ENCODE results near the gene ST7.
"Not testable (repeated sequence)": the region's sequence is repeated elsewhere in the genome, so short reads cannot be mapped to it uniquely, and the experiment has no call there.

ST7 gene, protein sequence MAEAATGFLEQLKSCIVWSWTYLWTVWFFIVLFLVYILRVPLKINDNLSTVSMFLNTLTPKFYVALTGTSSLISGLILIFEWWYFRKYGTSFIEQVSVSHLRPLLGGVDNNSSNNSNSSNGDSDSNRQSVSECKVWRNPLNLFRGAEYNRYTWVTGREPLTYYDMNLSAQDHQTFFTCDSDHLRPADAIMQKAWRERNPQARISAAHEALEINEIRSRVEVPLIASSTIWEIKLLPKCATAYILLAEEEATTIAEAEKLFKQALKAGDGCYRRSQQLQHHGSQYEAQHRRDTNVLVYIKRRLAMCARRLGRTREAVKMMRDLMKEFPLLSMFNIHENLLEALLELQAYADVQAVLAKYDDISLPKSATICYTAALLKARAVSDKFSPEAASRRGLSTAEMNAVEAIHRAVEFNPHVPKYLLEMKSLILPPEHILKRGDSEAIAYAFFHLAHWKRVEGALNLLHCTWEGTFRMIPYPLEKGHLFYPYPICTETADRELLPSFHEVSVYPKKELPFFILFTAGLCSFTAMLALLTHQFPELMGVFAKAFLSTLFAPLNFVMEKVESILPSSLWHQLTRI

DNA sequence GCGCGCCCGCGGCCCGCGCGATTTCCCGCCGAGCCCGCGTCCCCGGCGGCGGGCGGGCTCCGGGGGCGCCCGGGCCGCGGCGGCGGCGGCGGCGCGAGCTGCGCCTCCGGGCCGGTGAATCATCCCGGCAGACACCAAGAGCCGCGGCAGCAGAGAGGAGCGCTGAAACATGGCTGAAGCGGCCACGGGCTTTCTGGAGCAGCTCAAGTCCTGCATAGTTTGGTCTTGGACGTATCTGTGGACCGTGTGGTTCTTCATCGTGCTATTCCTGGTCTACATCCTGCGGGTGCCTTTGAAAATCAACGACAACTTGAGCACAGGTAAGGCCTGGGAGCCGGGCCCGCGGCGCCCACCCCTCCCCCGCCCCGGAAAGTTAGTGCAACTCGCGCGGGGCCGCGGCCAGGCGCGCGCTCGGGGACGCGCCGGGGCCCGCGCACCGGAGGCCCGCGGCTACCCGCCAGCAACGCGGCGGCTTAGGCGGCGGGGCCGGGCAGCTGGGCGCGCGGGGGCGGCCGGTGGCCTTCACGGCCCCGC lies at the start of gene ST7:
Gene ST7, plus strand, starts transcription at position 130 of the 534 bp plus-strand sequence. Its CDS starts 40 bp downstream, at position 170.
- peak; percentile 63 to 86 for DNase-seq

DNA sequence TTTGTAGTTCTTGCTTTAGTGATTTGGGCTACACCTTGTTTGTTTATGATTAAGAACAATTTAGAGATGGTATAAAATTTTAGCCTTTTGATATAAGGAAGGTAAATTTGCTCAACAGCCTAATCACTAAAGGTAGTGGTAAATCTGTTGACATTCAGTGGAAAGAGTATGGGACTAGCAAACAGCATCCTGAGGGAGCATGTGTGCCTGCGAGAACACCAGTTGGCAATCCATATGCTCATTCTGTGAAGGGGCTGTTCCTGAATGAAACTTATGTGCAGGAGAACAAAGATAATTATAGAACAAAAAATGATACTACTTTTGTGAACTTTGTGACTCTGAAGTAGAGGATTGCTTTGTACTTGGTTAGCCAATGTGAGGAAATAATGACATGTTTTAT lies 46.9 kb upstream of the ST7 start:
- DNase-seq: no peak

DNA sequence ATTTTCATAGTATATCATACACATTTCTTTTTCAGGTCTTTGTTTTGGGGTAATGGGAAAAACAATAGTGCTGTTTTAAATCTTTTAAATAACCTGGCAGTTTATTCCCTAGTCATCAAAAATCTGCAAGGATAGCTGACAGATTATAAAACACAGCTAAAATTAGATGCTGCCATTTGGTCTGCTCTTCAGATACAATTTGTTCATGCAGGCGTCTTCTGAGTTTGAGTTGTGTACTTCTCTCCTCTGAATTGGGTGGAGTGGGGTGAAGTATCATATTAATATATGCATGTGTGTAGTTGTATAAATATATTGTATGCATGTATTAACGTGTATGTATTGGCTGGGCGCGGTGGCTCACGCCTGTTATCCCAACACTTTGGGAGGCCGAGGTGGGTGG lies 42.9 kb upstream of the ST7 start:
- DNase-seq: no peak

DNA sequence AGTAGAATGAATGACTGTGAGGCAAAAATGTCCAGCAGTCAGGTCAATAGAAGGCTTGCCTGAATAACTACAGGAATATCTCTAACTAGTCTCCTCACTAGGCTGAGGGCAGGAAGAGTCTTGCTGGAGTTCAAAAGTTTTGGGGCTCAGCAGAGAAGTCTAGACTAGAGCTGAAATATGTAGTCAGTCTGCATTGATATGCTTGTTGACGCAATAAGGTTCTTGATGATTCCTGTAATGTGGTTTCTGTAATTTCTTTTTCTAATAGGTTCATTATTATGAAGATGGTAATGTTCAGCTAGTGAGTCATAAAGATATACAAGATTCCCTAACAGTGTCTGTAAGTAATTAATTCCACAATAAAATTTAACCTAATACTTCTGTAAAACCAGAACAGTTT lies 41.5 kb upstream of the ST7 start:
- no peak for DNase-seq

DNA sequence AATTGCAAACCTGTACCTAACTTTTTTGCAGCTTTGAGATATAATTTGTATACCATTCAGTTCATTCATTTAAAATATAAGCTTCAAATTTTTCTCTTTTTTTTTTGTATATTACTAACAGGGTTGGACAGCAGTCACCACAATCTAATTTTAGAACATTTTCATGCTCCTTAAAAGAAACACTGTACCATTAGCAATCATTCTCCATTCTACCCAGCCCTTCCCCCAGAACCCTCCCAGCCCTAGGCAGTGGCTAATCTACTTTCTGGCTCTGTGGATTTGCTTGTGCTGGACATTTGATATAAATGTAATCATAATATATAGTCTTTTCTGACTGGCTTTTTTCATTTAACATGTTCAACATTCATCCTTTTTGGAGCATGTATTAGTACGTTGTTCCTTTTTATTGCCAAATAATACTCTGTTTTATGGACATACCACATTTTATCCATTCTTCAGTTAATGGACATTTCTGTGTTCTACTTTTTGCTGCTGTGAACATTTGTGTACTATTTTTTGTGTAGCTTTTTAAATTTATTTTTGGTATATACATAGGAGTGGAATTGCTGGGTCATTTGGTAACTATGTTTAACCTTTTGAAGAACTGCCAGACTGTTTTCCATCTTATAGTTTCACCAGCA lies 40.9 kb upstream of the ST7 start:
- DNase-seq: no peak

DNA sequence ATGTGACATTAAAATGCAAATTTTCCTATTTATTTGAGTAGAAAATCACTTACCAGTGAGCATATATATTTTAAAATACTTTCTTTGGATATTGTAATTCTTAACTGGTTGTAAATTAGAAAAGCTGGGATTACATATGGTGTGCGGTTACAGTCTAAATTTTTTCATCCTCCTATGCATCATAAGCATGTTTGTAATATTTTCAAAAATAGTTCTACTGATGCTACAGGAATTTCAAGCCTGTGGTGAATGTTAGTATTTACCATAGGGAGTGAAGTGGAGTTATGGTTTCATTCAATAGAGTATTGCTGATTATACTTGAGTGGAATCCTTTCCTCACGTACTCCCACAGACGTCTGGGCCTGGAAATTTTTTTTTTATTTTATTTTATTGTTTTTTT lies 34.6 kb upstream of the ST7 start:
- no peak for DNase-seq

DNA sequence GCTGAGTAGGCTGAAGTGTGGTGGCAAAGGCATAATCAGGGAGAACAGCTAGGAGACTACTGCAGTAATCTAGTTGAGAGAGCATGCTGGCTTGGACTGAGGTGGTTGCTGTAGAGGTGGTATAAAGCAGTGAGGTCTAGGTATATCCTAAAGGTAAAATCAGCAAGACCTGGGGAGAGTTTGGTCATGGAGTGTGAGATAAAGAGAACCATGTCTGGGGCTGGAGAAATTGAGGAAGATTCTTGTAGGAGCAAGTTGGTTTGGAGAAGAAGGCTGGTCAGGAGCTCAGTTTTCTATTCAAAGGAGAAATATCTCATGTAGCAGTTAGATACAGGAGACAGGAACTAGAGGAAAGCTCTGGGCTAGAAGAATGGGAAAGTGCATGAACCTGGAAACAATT lies 32.9 kb upstream of the ST7 start:
- DNase-seq: no peak

DNA sequence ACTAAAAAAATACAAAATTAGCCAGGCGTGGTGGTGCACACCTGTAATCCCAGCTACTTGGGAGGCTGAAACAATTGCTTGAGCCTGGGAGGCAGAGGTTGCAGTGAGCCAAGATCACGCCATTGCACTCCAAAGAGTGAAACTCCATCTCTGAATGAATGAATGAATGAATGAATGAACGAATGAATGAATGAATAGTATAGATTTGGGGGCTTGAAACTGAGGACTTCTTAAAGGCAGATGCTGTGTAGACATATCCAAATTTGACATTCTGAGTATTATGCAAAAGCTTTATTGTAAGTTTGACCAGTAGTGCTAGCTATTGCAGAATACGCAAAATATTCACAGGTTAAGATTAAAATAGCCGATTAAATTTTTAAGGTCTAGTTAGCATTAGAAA lies 30.8 kb upstream of the ST7 start:
- no peak for DNase-seq

DNA sequence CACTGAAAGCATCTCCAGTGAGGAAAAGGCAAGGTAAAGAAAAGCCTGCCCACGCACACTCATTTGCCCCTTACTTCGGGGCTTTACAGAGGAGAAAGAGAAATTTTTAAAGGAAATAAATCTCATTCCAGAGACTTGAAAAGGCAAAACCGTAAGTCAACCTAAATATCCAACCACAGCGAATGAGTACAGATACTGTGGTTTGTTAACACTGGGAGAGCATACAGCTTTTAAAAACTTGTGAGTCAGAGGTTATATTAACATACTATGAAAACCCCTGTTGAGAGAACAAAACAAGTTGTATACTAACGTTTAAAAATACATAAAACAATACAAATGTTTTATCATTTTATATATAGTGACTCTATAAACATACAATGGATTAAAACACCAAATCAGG lies 28.6 kb upstream of the ST7 start:
- no peak for DNase-seq

DNA sequence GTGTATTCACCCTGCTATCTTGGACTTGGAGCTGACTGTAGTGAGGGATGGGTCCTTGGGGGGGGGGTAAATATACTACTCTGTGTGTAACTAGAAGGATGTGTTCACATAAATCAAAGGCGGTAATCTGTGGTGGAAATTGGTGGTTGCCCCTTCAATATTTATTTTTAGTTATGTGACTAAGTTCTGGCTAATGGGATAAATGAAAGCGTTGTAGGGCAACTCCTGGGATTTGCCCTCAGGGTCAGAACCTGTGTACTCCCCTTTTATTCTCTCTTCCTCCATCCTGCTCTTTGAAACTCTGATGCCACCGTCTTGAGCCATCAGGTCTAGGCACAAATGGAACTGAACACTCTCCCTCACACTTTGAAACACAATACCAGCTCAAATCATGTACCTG lies 24.3 kb upstream of the ST7 start:
- no peak for DNase-seq

DNA sequence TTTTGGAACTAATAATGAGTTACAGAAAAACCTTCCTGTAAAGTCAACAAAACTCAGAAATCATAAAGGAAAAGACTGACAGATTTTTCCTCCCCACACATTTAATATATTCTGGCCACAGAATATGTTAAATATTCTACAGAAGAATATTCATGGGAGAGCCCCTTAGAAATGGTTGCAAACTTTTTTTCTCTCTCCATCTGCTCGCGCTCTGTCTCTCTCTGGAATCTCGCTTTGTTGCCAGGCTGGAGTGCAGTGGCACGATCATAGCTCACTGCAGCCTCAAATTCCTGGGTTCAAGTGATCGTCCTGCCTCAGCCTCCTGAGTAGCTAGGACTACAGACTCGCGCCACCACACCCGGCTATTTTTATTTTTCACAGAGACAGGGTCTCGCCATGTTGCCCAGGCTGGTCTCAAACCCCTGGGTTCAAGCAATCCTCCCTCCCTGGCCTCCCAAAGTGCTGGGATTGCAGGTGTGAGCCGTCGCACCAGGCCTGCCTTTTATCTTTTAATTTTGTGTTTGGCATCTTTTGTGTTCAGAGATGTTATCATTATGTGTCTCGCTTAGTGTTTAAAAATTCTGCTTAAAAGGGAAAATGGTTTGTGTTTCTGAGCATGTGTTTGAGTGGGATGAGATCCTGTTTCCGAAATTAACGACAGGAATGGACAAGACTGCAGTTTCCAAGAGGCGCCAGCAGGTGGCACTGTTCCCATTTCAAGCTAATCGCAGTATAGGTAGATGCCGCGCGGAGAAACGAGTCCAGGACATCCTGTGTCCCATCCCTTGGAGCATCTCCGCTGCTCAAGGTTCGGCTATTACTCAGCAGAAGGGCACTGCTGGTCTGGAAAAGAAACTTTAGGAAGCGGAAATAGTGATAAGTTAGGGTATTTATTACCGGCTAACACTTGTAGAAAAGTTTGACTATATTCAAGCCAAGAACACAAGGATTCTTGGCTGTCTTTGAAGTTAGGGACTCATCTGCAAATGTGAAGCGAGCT lies 23.1 kb upstream of the ST7 start:
- DNase-seq: peak; percentile 64 to 69

DNA sequence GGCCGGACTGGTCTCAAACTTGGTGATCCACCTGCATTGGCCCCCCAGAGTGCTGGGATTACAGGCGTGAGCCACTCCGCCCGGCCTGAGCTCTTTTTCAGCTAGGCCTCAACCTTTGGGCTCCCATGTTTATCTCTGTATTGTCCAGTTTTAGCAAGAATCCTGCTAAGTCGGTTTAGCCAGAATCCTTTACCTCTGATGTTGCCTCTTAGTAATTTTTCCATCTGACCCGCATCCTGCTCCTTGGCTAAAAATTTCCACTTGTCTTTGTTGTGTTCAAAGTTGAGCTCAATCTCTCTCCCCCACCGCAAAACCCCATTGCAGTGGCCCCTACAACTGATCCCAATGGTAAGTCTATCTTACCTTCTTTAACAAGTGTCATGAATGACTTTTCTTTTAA lies 20.7 kb upstream of the ST7 start:
- no peak for DNase-seq

DNA sequence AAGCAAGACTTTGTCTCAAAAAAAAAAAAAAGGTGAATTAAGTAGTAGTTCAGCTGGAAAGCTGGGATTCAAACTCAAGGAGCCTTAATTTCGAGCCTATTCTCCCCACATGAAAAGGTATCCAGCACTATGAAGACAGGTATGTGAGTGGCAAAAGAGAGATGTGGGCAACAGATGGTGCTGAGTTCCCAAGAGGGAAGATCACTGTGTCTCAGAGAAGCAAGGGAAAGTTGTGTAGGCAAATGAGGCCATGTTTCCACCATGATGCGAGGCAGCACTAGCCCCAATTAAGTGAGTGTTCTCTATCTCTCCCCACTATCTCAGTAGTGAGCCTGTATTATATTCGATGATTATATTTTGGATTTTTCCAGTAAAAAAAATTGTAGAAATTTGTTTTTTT lies 19.8 kb upstream of the ST7 start:
- no peak for DNase-seq

DNA sequence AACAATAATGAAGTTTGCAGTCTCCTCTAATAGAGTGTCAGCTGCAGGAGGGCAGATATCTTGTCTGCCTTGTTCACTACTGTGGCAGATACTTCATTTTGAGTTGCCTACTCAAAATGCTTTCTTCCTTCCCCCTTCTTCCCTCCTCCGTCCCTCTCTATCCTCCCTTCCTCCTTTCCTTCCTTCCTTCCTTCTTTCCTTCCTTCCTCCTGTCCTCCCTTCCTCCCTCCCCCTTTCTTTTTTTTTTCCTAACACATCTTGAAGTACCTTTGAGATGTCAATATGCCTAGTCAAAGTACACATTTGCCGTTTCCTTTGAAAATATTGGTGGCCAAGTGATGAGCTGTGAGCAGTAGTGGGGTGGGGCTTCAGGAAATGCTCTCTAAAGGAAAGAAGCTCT lies 18.7 kb upstream of the ST7 start:
- DNase-seq: no peak

DNA sequence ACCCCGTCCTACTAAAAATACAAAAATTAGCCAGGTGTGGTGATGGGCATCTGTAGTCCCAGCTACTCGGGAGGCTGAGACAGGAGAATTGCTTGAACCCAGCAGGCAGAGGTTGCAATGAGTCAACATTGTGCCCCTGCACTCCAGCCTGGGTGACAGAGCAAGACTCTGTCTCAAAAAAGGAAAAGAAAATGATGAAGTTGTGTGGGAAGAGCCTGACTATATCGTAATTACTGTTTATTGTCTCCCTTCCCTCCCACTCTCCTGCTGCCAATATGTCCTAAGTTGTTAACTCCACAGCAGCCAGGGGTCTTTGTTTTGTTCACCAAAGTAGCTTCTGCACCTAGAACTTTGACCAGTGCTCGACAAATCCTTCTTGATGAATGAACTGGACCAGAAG lies 16.5 kb upstream of the ST7 start:
- DNase-seq: not testable (repeated sequence)

DNA sequence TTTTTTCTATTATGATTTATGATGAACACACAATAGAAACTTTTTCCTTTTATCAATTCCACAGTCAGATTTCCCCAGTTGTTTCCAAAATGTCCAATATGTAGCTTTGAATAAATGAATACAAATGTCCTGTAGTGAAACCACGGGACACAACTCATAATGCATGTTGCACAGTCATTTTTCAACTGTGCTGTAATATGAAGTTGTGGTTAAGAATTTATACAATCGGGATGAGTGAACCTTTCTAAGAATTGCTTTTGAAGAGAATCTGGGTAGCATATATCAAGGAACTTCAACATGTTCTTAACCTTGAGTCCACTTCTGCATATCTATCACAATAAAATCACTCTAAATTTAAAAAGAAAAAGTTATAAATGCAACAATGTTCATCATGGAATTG lies 14.6 kb upstream of the ST7 start:
- DNase-seq: no peak

DNA sequence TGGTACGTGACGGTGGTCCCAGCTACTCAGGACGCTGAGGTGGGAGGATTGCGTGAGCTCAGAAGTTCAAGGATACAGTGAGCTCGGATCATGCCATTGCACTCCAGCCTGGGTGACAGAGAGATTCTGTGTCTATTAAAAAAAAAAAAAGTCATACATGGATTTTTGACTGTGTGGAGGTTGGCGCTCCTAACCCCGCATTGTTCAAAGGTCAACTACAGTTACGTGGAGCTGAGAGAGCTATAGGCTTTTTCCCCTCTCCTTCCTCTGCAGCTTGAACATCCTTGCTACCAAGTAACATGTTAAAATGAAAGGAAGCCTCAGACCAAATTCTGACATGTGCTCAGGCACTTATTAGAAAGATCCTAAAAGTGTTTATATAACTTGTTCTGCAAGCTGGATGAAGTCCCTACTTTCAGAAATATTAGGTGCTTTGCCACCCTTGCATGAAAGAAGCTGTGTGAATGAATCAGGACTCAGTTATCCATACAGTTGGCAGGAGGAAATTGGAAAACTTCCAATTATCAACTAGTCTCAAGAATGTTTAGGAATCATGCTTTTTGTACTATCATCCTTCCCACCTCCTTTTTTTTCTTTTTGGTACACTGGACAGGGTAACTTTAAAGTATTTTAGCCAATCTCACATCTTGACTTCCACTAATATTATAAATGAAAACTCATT lies 12.5 kb upstream of the ST7 start:
- no peak for DNase-seq

DNA sequence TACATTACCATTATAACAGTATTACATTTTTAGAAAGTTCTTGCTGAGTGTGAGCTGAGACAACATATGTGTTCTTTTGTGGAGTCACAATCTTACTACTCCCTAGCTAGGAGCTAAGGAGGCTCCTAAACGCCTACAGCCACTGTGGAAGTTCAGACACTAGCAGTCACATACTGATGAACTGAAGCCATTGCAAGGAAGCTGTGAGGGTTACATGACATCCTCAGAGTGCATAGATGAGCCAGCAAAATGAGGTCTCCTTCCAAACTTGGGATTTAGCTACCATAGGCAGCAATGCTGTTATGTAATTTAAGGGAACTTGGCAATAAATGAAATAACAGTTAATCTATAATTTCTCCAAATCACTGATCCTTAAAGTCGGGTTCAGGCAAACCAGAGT lies 10.8 kb upstream of the ST7 start:
- DNase-seq: no peak

DNA sequence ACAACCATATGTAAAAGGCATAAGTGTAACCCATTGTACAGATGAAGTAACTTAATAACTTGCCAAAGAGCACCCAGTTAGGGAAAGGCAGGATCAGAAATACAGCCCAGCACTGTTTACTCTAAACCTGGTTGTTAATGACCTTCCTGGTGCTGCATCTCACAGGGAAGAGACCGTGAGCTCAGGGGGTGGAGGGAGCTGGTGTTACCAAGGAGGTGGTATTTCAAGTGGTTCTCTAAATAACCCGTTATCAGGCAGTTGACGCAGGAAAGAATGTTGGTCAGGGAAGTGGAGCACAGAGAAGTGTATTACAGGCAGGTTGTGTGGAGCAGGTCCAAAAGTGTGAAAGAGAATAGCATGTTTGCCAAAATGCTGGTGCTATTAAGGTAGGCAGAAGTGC lies 4.4 kb upstream of the ST7 start:
- DNase-seq: peak in 1 of 2 experiments; percentile 23

DNA sequence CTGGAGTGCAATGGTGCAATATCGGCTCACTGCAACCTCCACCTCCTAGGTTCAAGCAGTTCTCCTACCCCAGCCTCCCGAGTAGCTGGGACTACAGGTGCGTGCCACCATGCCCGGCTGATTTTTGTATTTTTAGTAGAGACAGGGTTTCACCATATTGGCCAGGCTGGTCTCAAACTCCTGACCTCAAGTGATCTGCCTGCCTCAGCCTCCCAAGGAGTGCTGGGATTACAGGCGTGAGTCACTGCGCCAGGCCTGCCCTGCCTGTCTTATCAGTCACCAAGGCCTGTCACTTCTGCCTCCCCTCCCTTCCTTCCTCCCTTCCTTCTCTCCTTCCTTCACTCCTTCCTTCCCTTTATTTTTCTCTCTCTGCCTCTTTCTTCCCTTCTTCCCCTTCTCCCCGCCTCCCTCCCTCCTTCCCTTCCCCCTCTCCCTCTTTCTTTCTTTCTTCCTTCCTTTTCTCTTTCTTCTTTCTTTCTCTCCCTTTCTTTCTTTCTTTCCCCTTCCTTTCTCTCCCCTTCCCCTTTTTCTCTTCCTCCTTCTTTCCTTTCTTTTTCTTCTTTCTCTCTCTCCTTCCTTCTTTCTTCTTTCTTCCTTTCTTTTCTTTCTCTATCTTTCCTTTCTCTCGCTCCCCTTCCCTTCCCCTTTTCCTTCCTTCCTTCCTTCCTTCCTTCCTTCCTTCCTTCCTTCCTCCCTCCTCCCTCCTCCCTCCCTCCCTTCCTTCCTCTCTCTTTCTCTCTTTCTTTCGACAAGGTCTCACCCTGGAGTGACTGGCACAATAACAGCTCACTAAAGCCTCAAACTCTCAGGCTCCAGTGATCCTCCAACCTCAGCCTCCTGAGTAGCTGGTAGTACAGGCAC lies 3.1 kb upstream of the ST7 start:
- no peak for DNase-seq

DNA sequence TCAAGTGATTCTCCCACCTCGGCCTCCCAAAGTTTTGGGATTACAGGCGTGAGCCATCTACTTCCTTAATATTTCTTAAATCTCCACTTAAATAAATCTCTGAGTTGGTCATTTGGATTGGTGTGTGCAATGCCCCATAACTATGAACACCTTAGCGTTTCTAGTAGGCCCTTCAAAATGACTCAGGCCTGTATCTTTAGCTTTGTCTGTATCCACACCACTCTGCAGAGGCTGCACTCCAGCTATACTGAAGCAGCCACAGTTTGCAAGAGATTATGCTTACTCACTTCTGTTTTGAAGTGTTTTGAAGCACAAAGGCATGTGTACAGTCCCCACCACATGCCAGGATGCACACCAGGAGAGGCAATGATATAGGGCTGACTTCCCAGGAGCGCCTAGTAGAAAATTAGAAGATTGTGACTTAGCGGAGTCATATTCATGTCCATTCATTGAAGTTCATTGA lies 2.4 kb upstream of the ST7 start:
- DNase-seq: no peak

Data from NCI-H187 (cell line).